Activated CD8-positive, alpha-beta T cell treated with anti-CD3 and anti-CD28 coated beads for 36 hours (primary cell): ENCODE results near the gene CBFA2T3. TPM values are rescaled to one million over a fixed set of nuclear protein-coding genes. Genes with fewer than 3 reads are reported as not detected.

Source experiments
- ATAC-seq: fragments of 200-7000 bp; cut with Tn5 transposase; one replicate; pipeline ENCODE4 v1.10.0; 2021; ENCODE audit warnings: mild to moderate bottlenecking, moderate library complexity
- CTCF ChIA-PET: fragments of 350-600 bp; sonication (Branson Sonifier 250); formaldehyde crosslinking; loops from one replicate; lab custom pipeline; 2021; ENCODE audit warnings: antibody characterized with exemption; lab: Charles Lee
- POLR2A ChIA-PET: fragments of 350-600 bp; sonication (Branson Sonifier 250); formaldehyde crosslinking; loops from one replicate; lab custom pipeline; 2021; ENCODE audit warnings: antibody characterized with exemption; lab: Charles Lee
- DNase-seq: peaks from one replicate; pipeline ENCODE4 v3.0.0-alpha.2; 2020
- H3K27ac Mint-ChIP-seq: one replicate; pipeline ENCODE4 v1.8.0; 2021; ENCODE audit warnings: mild to moderate bottlenecking, mixed read lengths
- H3K27me3 Mint-ChIP-seq: one replicate; pipeline ENCODE4 v1.8.0; 2021; ENCODE audit warnings: mixed read lengths
- H3K36me3 Mint-ChIP-seq: one replicate; pipeline ENCODE4 v1.8.0; 2021; ENCODE audit warnings: low read depth, mixed read lengths
- H3K4me1 Mint-ChIP-seq: one replicate; pipeline ENCODE4 v1.8.0; 2021; ENCODE audit warnings: low read depth, mixed read lengths
- H3K4me3 Mint-ChIP-seq: one replicate; pipeline ENCODE4 v1.8.0; 2021; ENCODE audit warnings: mild to moderate bottlenecking, moderate library complexity, mixed read lengths
- H3K9me3 Mint-ChIP-seq: one replicate; pipeline ENCODE4 v1.8.0; 2021; ENCODE audit warnings: mixed read lengths
- intact Hi-C: fragments of 100-400 bp; cut with micrococcal nuclease; formaldehyde crosslinking; loops from one replicate; pipeline ENCODE4 v1.10.0; 2022
- total RNA-seq, 2 experiments: library from RNA; stranded (reverse); gene quantifications; one replicate each; pipeline ENCODE4 v1.2.3, GENCODE V29; 2021
- TF ChIP-seq, protein P1 (sequence below): fragments of 200-600 bp; IDR thresholded peaks from one replicate; pipeline ENCODE4 v1.8.0; 2022; ENCODE audit warnings: antibody characterized with exemption, mild to moderate bottlenecking

CBFA2T3 gene
- total RNA-seq, 2 experiments from 2014 or later, result 0.14 to 0.34 TPM

DNA sequence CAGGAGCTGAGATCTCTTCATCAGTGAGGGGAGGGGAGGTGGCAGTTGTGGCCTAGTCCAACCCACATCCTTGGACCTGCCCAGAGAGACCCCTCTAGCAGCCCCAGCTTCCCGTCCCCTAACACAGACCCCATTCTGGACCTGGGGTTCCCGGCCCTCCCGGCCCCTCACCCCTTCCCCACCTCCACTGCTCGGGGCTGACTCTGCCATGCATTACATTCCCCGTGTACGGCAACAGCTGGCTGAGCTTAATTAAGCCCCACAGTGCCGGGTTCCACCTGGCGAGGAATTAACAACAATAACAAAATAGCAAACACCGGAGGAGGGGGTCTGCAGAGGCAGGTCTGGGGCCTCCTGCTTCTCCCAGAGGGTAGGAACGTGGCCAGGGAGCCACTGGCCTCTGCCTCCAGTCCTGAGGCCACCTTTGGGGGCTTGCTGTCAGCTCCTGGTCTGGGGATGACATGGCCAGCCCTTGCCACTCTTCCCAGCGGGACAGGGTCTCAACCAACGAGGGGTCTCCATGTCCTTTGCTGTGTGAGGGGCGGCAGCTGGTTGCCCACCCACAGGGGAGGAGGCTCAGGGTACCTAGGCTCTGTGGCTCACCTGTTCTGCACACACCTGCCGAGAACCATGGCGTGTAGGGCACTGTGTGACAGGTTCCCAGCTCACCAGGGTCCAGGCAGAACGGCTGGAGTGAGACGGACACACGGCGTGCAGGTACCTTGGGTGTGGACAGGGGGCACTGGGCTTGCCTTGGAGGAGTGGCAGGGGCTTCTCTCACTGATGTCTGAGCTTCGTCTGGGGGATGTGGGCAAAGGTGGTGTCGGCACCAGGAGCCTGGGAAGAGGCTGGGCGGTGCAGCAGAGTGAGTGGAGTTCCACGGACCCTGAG is 46.9 kb upstream of the CBFA2T3 start:
- TF ChIP-seq, protein P1, sequence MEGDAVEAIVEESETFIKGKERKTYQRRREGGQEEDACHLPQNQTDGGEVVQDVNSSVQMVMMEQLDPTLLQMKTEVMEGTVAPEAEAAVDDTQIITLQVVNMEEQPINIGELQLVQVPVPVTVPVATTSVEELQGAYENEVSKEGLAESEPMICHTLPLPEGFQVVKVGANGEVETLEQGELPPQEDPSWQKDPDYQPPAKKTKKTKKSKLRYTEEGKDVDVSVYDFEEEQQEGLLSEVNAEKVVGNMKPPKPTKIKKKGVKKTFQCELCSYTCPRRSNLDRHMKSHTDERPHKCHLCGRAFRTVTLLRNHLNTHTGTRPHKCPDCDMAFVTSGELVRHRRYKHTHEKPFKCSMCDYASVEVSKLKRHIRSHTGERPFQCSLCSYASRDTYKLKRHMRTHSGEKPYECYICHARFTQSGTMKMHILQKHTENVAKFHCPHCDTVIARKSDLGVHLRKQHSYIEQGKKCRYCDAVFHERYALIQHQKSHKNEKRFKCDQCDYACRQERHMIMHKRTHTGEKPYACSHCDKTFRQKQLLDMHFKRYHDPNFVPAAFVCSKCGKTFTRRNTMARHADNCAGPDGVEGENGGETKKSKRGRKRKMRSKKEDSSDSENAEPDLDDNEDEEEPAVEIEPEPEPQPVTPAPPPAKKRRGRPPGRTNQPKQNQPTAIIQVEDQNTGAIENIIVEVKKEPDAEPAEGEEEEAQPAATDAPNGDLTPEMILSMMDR, result no peak
- Mint-ChIP-seq H3K4me1 (peaks cover 34% of the 10 kb centered on the region), H3K4me3 (no peak overlapping the region), H3K27me3 (no peaks in the 10 kb centered on the region), H3K27ac (no peak overlapping the region), H3K36me3 (peaks cover 7% of the 10 kb centered on the region), H3K9me3 (peaks cover 14% of the 10 kb centered on the region)
- DNase-seq (no peak), ATAC-seq (no peak)
- ChIA-PET CTCF (no interaction called here), POLR2A (interaction anchor here (0.9 kb wide), 1 partner anchor 73 kb away, joined by 4 read pairs; no protein-coding TSS in a partner anchor)
- intact Hi-C loops, result loop anchor here (10.0 kb wide), 1 partner anchor 71 kb away; the partner anchor contains the start of gene ACSF3

DNA sequence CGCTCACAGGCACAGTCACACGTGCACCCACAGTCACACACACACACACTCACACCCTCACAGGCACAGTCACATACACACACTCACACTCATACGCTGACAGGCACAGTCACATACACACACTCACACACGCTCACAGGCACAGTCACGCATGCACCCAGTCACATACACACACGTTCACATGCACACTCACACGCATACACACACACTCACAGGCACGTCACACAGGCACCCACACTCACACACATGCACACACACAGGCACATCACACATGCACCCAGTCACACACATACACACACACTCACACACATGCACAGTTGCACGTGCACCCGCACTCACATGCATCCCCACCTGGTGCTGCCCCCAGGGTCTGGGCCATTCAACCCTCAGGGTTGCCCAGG is 46.1 kb upstream of the CBFA2T3 start:
- ChIA-PET CTCF (no interaction called here), POLR2A (interaction anchor here (0.9 to 1.4 kb wide), 2 partner anchors 8 to 74 kb away, joined by 3 to 4 read pairs; no protein-coding TSS in a partner anchor)
- H3K36me3 Mint-ChIP-seq, result peaks cover 7% of the 10 kb centered on the region
- no peak overlapping the region for H3K4me3 Mint-ChIP-seq
- TF ChIP-seq, protein P1, result no peak
- H3K27me3 Mint-ChIP-seq, result peaks cover 7% of the 10 kb centered on the region
- intact Hi-C loops, result loop anchor here (10.0 kb wide), 1 partner anchor 72 kb away; the partner anchor contains the start of gene ACSF3
- peaks cover 34% of the 10 kb centered on the region for H3K4me1 Mint-ChIP-seq
- no peak for ATAC-seq
- DNase-seq, result no peak
- H3K9me3 Mint-ChIP-seq, result peaks cover 14% of the 10 kb centered on the region
- no peak overlapping the region for H3K27ac Mint-ChIP-seq

DNA sequence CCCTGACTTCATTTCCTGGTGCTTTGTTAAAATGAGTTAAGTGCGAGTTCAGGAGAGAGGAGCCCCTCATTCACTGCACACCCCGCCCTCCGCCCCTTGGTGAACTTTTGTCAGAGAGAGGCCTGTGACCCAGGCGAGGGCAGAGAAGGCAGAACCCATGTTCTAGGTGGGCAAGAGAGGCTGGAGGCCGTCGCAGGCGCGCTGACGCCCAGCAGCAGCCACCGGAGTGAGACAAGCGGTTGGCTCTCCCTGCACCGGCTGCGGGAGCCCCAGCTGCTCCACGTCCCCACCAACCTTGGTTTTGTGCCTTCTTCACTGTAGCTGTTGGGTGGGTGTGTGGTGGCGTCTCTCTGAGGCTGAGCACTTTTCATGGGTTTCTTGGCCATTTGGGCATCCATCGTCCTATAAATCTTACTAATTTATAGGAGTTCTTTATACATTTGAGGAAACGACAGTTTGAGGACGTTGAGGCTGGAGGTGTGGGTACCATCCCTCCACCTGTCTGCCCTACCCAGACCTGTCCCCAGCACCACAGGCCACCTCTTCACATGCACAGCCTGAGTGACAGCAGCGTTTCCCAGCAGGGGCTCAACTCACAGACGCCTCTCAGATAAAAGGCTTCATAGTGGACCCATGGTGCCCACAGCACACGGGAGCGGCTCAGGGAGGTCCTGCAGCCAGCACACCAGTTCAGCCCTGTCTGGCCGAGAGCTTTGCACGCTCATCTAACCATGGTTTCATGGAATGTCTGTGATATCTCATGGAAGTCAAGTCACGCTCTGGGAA is 45.2 kb upstream of the CBFA2T3 start:
- TF ChIP-seq, protein P1, result no peak
- DNase-seq (no peak), ATAC-seq (no peak)
- intact Hi-C loops, result loop anchor here (10.0 kb wide), 1 partner anchor 73 kb away; the partner anchor contains the start of gene ACSF3
- Mint-ChIP-seq H3K27me3 (peaks cover 9% of the 10 kb centered on the region), H3K9me3 (peaks cover 11% of the 10 kb centered on the region), H3K4me1 (peaks cover 31% of the 10 kb centered on the region), H3K4me3 (no peak overlapping the region), H3K27ac (no peak overlapping the region), H3K36me3 (peaks cover 4% of the 10 kb centered on the region)
- POLR2A ChIA-PET, result interaction anchor here (1.4 kb wide), 1 partner anchor 9 kb away, joined by 3 read pairs; no protein-coding TSS in a partner anchor
- CTCF ChIA-PET, result no interaction called here

DNA sequence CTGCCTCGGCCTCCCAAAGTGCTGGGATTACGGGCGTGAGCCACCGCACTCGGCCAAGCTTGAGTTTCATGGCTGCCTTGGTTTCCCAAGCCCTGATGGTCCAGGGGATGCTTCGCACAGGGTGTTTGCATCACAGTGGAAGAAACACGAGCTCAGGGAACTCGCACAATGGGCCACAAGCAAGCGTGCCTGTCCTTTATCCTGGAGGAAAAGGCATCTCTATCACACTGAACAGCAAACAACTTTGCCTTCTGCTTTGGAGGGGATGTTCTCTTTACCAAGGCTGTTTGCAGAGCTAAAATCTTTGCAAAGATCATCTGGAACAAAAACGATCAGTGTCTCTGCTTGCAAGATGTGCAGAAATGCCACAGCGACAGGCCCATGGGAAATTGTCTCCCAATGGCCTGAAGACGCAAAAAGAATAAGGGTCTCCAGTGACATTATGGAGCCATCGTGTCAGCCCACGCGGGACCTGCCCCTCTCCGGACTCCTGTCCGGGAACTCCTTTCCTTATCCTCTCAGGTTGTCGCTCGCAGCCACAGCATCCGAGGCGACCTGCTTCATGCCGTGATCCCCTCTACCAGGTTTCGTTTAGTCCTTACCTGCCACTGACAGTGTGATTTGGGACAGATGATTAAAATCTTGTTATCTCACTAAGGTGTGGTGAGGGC is 44.1 kb upstream of the CBFA2T3 start:
- H3K27ac Mint-ChIP-seq, result no peak overlapping the region
- peaks cover 16% of the 10 kb centered on the region for H3K27me3 Mint-ChIP-seq
- ATAC-seq (no peak), DNase-seq (no peak)
- TF ChIP-seq, protein P1, result no peak
- peaks cover 22% of the 10 kb centered on the region for H3K4me1 Mint-ChIP-seq
- no peaks in the 10 kb centered on the region for H3K36me3 Mint-ChIP-seq
- intact Hi-C loops, result loop anchor here (10.0 kb wide), 1 partner anchor 74 kb away; the partner anchor contains the start of gene ACSF3
- ChIA-PET CTCF (no interaction called here), POLR2A (no interaction called here)
- H3K4me3 Mint-ChIP-seq, result no peak overlapping the region
- H3K9me3 Mint-ChIP-seq, result peaks cover 6% of the 10 kb centered on the region
